Measurements from ENCODE around the gene MACROD2.

The MACROD2 gene

GRCh38 chr20:15018966-15019365 lies 1023.6 kb downstream of the MACROD2 start:
- no peak for TF ChIP-seq CTCF (IDR thresholded peaks at IDR 0.05; ENCODE audit: insufficient read depth, low read depth, low read length, missing control alignments)
- no peak for DNase-seq (ENCODE audit: low read depth)
- no peak overlapping the region for H3K4me3 ChIP-seq (ENCODE audit: low read depth, low read length)

- no peak overlapping the region for H3K4me3 ChIP-seq (ENCODE audit: low read depth, low read length)
- no peak for TF ChIP-seq CTCF (IDR thresholded peaks at IDR 0.05; ENCODE audit: insufficient read depth, low read depth, low read length, missing control alignments)
- DNase-seq (ENCODE audit: low read depth), result no peak
Measured at GRCh38 chr20:15020845-15021244, 1025.5 kb downstream of the MACROD2 start.

- no peak for TF ChIP-seq CTCF (IDR thresholded peaks at IDR 0.05; ENCODE audit: insufficient read depth, low read depth, low read length, missing control alignments)
- DNase-seq (ENCODE audit: low read depth), result no peak
- no peak overlapping the region for H3K4me3 ChIP-seq (ENCODE audit: low read depth, low read length)
Measured at GRCh38 chr20:15022921-15023320, 1027.6 kb downstream of the MACROD2 start.

GRCh38 chr20:15026759-15027158 lies 1031.4 kb downstream of the MACROD2 start:
- no peak for DNase-seq (ENCODE audit: low read depth)
- TF ChIP-seq CTCF (IDR thresholded peaks at IDR 0.05; ENCODE audit: insufficient read depth, low read depth, low read length, missing control alignments), result no peak
- no peak overlapping the region for H3K4me3 ChIP-seq (ENCODE audit: low read depth, low read length)

GRCh38 chr20:15030826-15031225 lies 1035.5 kb downstream of the MACROD2 start:
- TF ChIP-seq CTCF (IDR thresholded peaks at IDR 0.05; ENCODE audit: insufficient read depth, low read depth, low read length, missing control alignments), result no peak
- H3K4me3 ChIP-seq (ENCODE audit: low read depth, low read length), result no peak overlapping the region
- no peak for DNase-seq (ENCODE audit: low read depth)

- no peak for TF ChIP-seq CTCF (IDR thresholded peaks at IDR 0.05; ENCODE audit: insufficient read depth, low read depth, low read length, missing control alignments)
- DNase-seq (ENCODE audit: low read depth), result no peak
- no peak overlapping the region for H3K4me3 ChIP-seq (ENCODE audit: low read depth, low read length)
Measured at GRCh38 chr20:15031546-15032351, 1036.4 kb downstream of the MACROD2 start.

GRCh38 chr20:15032352-15032622 lies 1037.0 kb downstream of the MACROD2 start:
- TF ChIP-seq CTCF (IDR thresholded peaks at IDR 0.05; ENCODE audit: insufficient read depth, low read depth, low read length, missing control alignments), result no peak
- no peak overlapping the region for H3K4me3 ChIP-seq (ENCODE audit: low read depth, low read length)
- DNase-seq (ENCODE audit: low read depth), result no peak
